GM12878 (cell line): ENCODE measurements around the gene THBS3. TPM values are rescaled to one million over a fixed set of nuclear protein-coding genes. Genes with fewer than 3 reads are reported as not detected.

Experiments used
- CHD1 ChIP-seq: IDR thresholded peaks from 2 replicates; pipeline ENCODE4 v1.6.1; 2012; ENCODE audit warnings: low read depth, low read length, improper control_type of control experiment
- CHD2 ChIP-seq: IDR thresholded peaks from 2 replicates; pipeline ENCODE4 v1.6.1; 2011; ENCODE audit warnings: low read depth, low read length, improper control_type of control experiment, borderline replicate concordance
- CREM ChIP-seq: IDR thresholded peaks from 2 replicates; pipeline ENCODE4 v1.6.1; 2014; ENCODE audit warnings: antibody characterized with exemption, low read depth
- HDGF ChIP-seq: fragments of 450-650 bp; IDR thresholded peaks from 2 replicates; pipeline ENCODE4 v1.6.1; 2016; ENCODE audit warnings: antibody characterized with exemption
- IKZF1 ChIP-seq: fragments of 450-650 bp; conservative IDR thresholded peaks from 2 replicates; pipeline ENCODE4 v1.6.1; 2017; ENCODE audit warnings: antibody characterized with exemption, mild to moderate bottlenecking
- IRF4 ChIP-seq: IDR thresholded peaks from 2 replicates; pipeline ENCODE4 v1.6.1; 2011; ENCODE audit warnings: low read depth, low read length
- MLLT1 ChIP-seq: fragments of 450-650 bp; IDR thresholded peaks from 2 replicates; pipeline ENCODE4 v1.6.1; 2016; ENCODE audit warnings: mild to moderate bottlenecking
- MTA2 ChIP-seq: fragments of 450-650 bp; IDR thresholded peaks from 2 replicates; pipeline ENCODE4 v1.6.1; 2016; ENCODE audit warnings: low read depth, mild to moderate bottlenecking, moderate library complexity
- NR2C2 ChIP-seq: IDR thresholded peaks from 2 replicates; pipeline ENCODE4 v1.6.1; 2011; ENCODE audit warnings: borderline replicate concordance, low read depth; ENCODE audit not compliant: control insufficient read depth, insufficient read length
- PAX8 ChIP-seq: fragments of 450-650 bp; IDR thresholded peaks from 2 replicates; pipeline ENCODE4 v1.6.1; 2017; ENCODE audit warnings: mild to moderate bottlenecking, moderate library complexity
- PKNOX1 ChIP-seq: fragments of 450-650 bp; IDR thresholded peaks from 2 replicates; pipeline ENCODE4 v1.6.1; 2016; ENCODE audit warnings: mild to moderate bottlenecking
- SIN3A ChIP-seq: IDR thresholded peaks from 2 replicates; pipeline ENCODE4 v1.6.1; 2012; ENCODE audit warnings: low read depth, low read length, improper control_type of control experiment
- SMC3 ChIP-seq: IDR thresholded peaks from 2 replicates; pipeline ENCODE4 v1.6.1; 2011; ENCODE audit warnings: low read length, improper control_type of control experiment, borderline replicate concordance
- TCF7 ChIP-seq: IDR thresholded peaks from 2 replicates; pipeline ENCODE4 v1.6.1; 2014; ENCODE audit warnings: antibody characterized with exemption, borderline replicate concordance
- WRNIP1 ChIP-seq: IDR thresholded peaks from 2 replicates; pipeline ENCODE4 v1.6.1; 2011; ENCODE audit warnings: low read depth, low read length, improper control_type of control experiment, borderline replicate concordance
- polyA plus RNA-seq, 11 experiments: library from polyadenylated mRNA; depleted of rRNA in 4 of 11; unstranded in 6 of 11; stranded (reverse) in 5 of 11; fragments of >200 nt; fragmentation: Nextera tagmentation in 4 of 11; fragmentation: Illumina TruSeq in 1 of 11; extraction: Ambion mirVana in 4 of 11; extraction: Trizol in 1 of 11; gene quantifications; 1 replicate in 1 of 11; 2 replicates in 10 of 11; pipeline versions ENCODE4 v1.2.1 to v1.2.3, GENCODE V29; 2011 to 2016; ENCODE audit warnings: inconsistent platforms in 2 of 11, missing spikeins in 2 of 11, low read depth in 1 of 11
- total RNA-seq, 4 experiments: library from RNA; depleted of rRNA in 3 of 4; stranded (reverse); fragments of >200 nt in 3 of 4; fragmentation: Illumina TruSeq in 1 of 4; extraction: Trizol in 1 of 4; gene quantifications; 2 replicates each; pipeline versions ENCODE4 v1.2.1 to v1.2.3, GENCODE V29; 2013 to 2021
- TF ChIP-seq, protein P1 (sequence below): fragments of 450-650 bp; IDR thresholded peaks from 2 replicates; pipeline ENCODE4 v1.6.1; 2017; ENCODE audit warnings: low read depth, mild to moderate bottlenecking, moderate library complexity

THBS3 gene
- total and polyA plus RNA-seq, 10 of the 15 experiments (the other 5 are each of a cell fraction or from before 2014, with no cell fraction given) = 0.66 to 3.6 (median 2.0) TPM

GRCh38 chr1:155206891-155207805 is 549 bp downstream of the THBS3 start (continued):
- TF ChIP-seq SMC3 (peak; percentile 96), CREM (no peak), IKZF1 (peak; percentile 55), MLLT1 (0 out of 2 replicates have a peak, but pooled peaks have one; percentile 41), SIN3A (no peak), PKNOX1 (peak; percentile 82), MTA2 (peak; percentile 24; the same call in 1 of the 2 replicates), WRNIP1 (no peak), TCF7 (no peak), CHD2 (no peak), IRF4 (no peak), NR2C2 (no peak), CHD1 (no peak), PAX8 (no peak), HDGF (no peak)
- TF ChIP-seq, protein P1, sequence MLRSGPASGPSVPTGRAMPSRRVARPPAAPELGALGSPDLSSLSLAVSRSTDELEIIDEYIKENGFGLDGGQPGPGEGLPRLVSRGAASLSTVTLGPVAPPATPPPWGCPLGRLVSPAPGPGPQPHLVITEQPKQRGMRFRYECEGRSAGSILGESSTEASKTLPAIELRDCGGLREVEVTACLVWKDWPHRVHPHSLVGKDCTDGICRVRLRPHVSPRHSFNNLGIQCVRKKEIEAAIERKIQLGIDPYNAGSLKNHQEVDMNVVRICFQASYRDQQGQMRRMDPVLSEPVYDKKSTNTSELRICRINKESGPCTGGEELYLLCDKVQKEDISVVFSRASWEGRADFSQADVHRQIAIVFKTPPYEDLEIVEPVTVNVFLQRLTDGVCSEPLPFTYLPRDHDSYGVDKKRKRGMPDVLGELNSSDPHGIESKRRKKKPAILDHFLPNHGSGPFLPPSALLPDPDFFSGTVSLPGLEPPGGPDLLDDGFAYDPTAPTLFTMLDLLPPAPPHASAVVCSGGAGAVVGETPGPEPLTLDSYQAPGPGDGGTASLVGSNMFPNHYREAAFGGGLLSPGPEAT = no peak
- TF ChIP-seq, all 136 proteins: peak for 22
